ENCODE measurements around the gene ZNF846.

Gene ZNF846

DNA sequence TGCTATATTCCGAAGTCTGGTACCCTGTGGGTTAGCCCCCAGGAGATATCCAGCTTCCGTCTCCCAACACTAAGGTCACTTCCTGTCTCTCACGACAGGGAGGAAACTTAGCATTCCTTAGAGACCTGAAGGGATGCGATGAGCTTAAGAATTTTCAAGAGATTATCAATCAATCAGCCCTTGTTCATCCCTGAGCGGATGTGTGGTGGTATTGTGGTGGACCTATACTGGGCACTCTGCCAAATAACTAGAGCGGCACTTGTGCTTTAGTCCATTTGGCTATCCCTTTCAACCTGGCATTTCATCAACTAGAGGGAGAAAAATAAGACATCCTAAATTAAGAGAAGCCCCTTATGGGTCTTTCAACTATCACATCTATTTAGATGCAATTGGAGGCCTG, 62.7 kb downstream of the ZNF846 start:
- no peaks in the 10 kb centered on the region for H3K36me3 ChIP-seq (replicated peaks; ENCODE audit: insufficient read depth, low read length)
- no peak overlapping the region for H3K9ac ChIP-seq (ENCODE audit: low read length)
- no peaks in the 10 kb centered on the region for H3K9me2 ChIP-seq (replicated peaks; ENCODE audit: insufficient read depth, low read length)
- no peak for DNase-seq
- H3F3A ChIP-seq (ENCODE audit: insufficient read depth, low read length), result no peaks in the 10 kb centered on the region
- H3K4me1 ChIP-seq (ENCODE audit: low read length), result no peaks in the 10 kb centered on the region
- H3K9me3 ChIP-seq (replicated peaks; ENCODE audit: insufficient read depth, low read length), result no peaks in the 10 kb centered on the region
- H3K4me3 ChIP-seq (ENCODE audit: low read length), result no peak overlapping the region
- H3K4me2 ChIP-seq (ENCODE audit: low read depth, low read length), result no peak overlapping the region
- H2AFZ ChIP-seq (ENCODE audit: low read length), result no peak overlapping the region
- TF ChIP-seq EZH2 (optimal IDR thresholded peaks at IDR 0.05; ENCODE audit: low read depth, low read length) (no peak), EZH2phosphoT487 (IDR thresholded peaks at IDR 0.05; ENCODE audit: low read length) (no peak)
- TF ChIP-seq, protein P1, sequence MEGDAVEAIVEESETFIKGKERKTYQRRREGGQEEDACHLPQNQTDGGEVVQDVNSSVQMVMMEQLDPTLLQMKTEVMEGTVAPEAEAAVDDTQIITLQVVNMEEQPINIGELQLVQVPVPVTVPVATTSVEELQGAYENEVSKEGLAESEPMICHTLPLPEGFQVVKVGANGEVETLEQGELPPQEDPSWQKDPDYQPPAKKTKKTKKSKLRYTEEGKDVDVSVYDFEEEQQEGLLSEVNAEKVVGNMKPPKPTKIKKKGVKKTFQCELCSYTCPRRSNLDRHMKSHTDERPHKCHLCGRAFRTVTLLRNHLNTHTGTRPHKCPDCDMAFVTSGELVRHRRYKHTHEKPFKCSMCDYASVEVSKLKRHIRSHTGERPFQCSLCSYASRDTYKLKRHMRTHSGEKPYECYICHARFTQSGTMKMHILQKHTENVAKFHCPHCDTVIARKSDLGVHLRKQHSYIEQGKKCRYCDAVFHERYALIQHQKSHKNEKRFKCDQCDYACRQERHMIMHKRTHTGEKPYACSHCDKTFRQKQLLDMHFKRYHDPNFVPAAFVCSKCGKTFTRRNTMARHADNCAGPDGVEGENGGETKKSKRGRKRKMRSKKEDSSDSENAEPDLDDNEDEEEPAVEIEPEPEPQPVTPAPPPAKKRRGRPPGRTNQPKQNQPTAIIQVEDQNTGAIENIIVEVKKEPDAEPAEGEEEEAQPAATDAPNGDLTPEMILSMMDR (IDR thresholded peaks at IDR 0.05; ENCODE audit: low read length), result no peak
- no peaks in the 10 kb centered on the region for H3K79me2 ChIP-seq (ENCODE audit: low read length)
- no peaks in the 10 kb centered on the region for H4K20me1 ChIP-seq (ENCODE audit: insufficient read depth, low read length)
- H3K27me3 ChIP-seq (replicated peaks; ENCODE audit: insufficient read depth, low read length), result no peaks in the 10 kb centered on the region; the same call in 1 of the 2 replicates
- H3K27ac ChIP-seq (ENCODE audit: low read length), result no peak overlapping the region

DNA sequence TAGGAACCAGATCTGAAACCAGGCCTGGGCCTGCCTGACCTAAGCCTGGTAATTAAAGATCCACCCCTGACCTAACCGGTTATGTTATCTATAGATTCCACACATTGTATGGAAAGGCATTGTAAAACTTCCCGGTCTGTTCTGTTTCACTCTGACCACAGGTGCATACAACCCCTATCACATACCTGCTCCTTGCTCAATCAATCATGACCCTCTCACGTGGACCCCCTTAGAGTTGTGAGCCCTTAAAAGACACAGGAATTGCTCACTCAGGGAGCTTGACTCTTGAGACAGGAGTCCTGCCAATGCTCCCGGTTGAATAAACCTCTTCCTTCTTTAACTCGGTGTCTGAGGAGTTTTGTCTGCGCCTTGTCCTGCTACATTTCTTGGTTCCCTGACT, 66.4 kb downstream of the ZNF846 start:
- Histone ChIP-seq H3K9me3 (replicated peaks; ENCODE audit: insufficient read depth, low read length) (no peaks in the 10 kb centered on the region), H3K27me3 (replicated peaks; ENCODE audit: insufficient read depth, low read length) (no peaks in the 10 kb centered on the region; the same call in 1 of the 2 replicates), H3F3A (ENCODE audit: insufficient read depth, low read length) (no peaks in the 10 kb centered on the region), H4K20me1 (ENCODE audit: insufficient read depth, low read length) (no peaks in the 10 kb centered on the region), H3K4me2 (ENCODE audit: low read depth, low read length) (peak overlapping the region; percentile 47; the same call in 1 of the 2 replicates), H3K4me1 (ENCODE audit: low read length) (no peaks in the 10 kb centered on the region), H3K4me3 (ENCODE audit: low read length) (no peak overlapping the region; the same call in 1 of the 2 replicates), H3K27ac (ENCODE audit: low read length) (no peak overlapping the region), H3K9ac (ENCODE audit: low read length) (no peak overlapping the region), H3K36me3 (replicated peaks; ENCODE audit: insufficient read depth, low read length) (no peaks in the 10 kb centered on the region), H3K79me2 (ENCODE audit: low read length) (no peaks in the 10 kb centered on the region), H2AFZ (ENCODE audit: low read length) (peak overlapping the region; percentile 65; the same call in 1 of the 2 replicates), H3K9me2 (replicated peaks; ENCODE audit: insufficient read depth, low read length) (no peaks in the 10 kb centered on the region)
- DNase-seq, result no peak
- TF ChIP-seq, protein P1 (IDR thresholded peaks at IDR 0.05; ENCODE audit: low read length), result no peak
- TF ChIP-seq EZH2 (optimal IDR thresholded peaks at IDR 0.05; ENCODE audit: low read depth, low read length), result no peak
- no peak for TF ChIP-seq EZH2phosphoT487 (IDR thresholded peaks at IDR 0.05; ENCODE audit: low read length)

Measured in MM.1S (cell line).